ENCODE data around the gene SAMMSON. TPM values are rescaled to one million over a fixed set of nuclear protein-coding genes. Genes with fewer than 3 reads are reported as not detected.

The SAMMSON gene
- total and polyA plus RNA-seq, 10 of the 15 experiments (the other 5 are each of a cell fraction or from before 2014, with no cell fraction given) = not detected

- Histone ChIP-seq H3K79me2 (ENCODE audit: control insufficient read depth, insufficient read depth, low read length) (no peaks in the 10 kb centered on the region), H3K4me3 (no peak overlapping the region), H3K27me3 (replicated peaks in 1 of 2; ENCODE audit: control insufficient read depth in 2 of 2, insufficient read depth in 2 of 2, low read length in 1 of 2) (no peaks in the 10 kb centered on the region), H3K36me3 (ENCODE audit: control insufficient read depth in 2 of 2, insufficient read depth in 2 of 2, low read length in 1 of 2) (no peaks in the 10 kb centered on the region), H2AFZ (ENCODE audit: control insufficient read depth, low read depth, low read length) (no peak overlapping the region), H3K4me2 (ENCODE audit: control insufficient read depth, insufficient read depth) (no peak overlapping the region), H3K27ac (ENCODE audit: control insufficient read depth, insufficient read depth) (no peak overlapping the region), H4K20me1 (ENCODE audit: control insufficient read depth, insufficient read depth) (no peaks in the 10 kb centered on the region), H3K4me1 (ENCODE audit: control insufficient read depth, insufficient read depth, low read length) (no peaks in the 10 kb centered on the region), H3K9ac (ENCODE audit: control insufficient read depth, insufficient read depth, low read length) (no peak overlapping the region), H3K9me3 (replicated peaks; ENCODE audit: control insufficient read depth, insufficient read depth, low read length) (no peaks in the 10 kb centered on the region)
- ATAC-seq (no peak), DNase-seq (ENCODE audit: low read depth, low spot score) (no peak), FAIRE-seq (no peak)
- ChIA-PET POLR2A (no interaction called here), RAD21 (ENCODE audit: unreplicated experiment) (no interaction called here), CTCF (no interaction called here), SMC1A (ENCODE audit: uncharacterized antibody, unreplicated experiment) (interaction anchor here (0.6 to 0.7 kb wide), 3 partner anchors 15 to 517 kb away, joined by 3 read pairs; no protein-coding TSS in a partner anchor)
- in situ Hi-C loops (cut with MboI) (no loop called here), intact Hi-C loops (cut with micrococcal nuclease; ENCODE audit: unreplicated experiment) (no loop called here)
- WGBS (ENCODE audit: insufficient coverage, insufficient replicate concordance, low lambda C conversion rate, missing lambda C conversion rate) = 31% methylated on average over 5 of the region's 5 CpGs
- BruUV-seq (replicated peaks) = no TSS peak
- TF ChIP-seq EED (IDR thresholded peaks at IDR 0.05; ENCODE audit: low read depth) (no peak), PAX8 (IDR thresholded peaks at IDR 0.05) (no peak), RBBP5 (conservative IDR thresholded peaks at IDR 0.05) (no peak), TBL1XR1 (IDR thresholded peaks at IDR 0.05; ENCODE audit: low read depth, low read length) (no peak), MYC (IDR thresholded peaks at IDR 0.05; ENCODE audit: insufficient read depth, insufficient read length, insufficient replicate concordance, low read length, severe bottlenecking) (no peak), SKIL (IDR thresholded peaks at IDR 0.05; ENCODE audit: low read depth, poor library complexity, severe bottlenecking) (no peak), E4F1 (IDR thresholded peaks at IDR 0.05; ENCODE audit: borderline replicate concordance, partially characterized antibody) (no peak), MEF2B (IDR thresholded peaks at IDR 0.05; ENCODE audit: partially characterized antibody, poor library complexity, severe bottlenecking) (no peak), EP300 (IDR thresholded peaks at IDR 0.05; ENCODE audit: borderline replicate concordance in 1 of 2, control insufficient read depth in 1 of 2, low read depth in 2 of 2, low read length in 2 of 2) (no peak), RFX5 (IDR thresholded peaks at IDR 0.05; ENCODE audit: low read depth, low read length) (no peak), SPI1 (IDR thresholded peaks at IDR 0.05; ENCODE audit: borderline replicate concordance, insufficient read depth, low read depth, low read length) (no peak), MXI1 (IDR thresholded peaks at IDR 0.05; ENCODE audit: low read depth, low read length) (no peak), ZNF207 (IDR thresholded peaks at IDR 0.05; ENCODE audit: borderline replicate concordance) (no peak), CREB1 (IDR thresholded peaks at IDR 0.05; ENCODE audit: low read depth) (no peak), IRF5 (IDR thresholded peaks at IDR 0.05; ENCODE audit: borderline replicate concordance) (no peak), FOXM1 (IDR thresholded peaks at IDR 0.05; ENCODE audit: low read depth, low read length) (no peak), PKNOX1 (IDR thresholded peaks at IDR 0.05) (no peak)
Observed at GRCh38 chr3:69961706-69962439, 37.7 kb upstream of the SAMMSON start.

Measured in GM12878 (cell line).